ENCODE measurements around the gene CCNB1.
A peak's percentile ranks its signal among the peaks of the same experiment; 100 is the strongest.
"Not testable (repeated sequence)": the region's sequence is repeated elsewhere in the genome, so short reads cannot be mapped to it uniquely, and the experiment has no call there.

CCNB1 gene

GRCh38 chr5:69166686-69167492 lies at the start of gene CCNB1:
CCNB1 (plus strand) TSS chr5:69167150; CDS start chr5:69167263, 113 bp downstream.
- DNase-seq (ENCODE audit: low read depth) = peak; percentile 99
- no peak for TF ChIP-seq CTCF (IDR thresholded peaks at IDR 0.05; ENCODE audit: insufficient read depth, low read depth, low read length, missing control alignments)
- peak within 1 kb of the TSS; percentile 83 for H3K4me3 ChIP-seq (ENCODE audit: low read depth, low read length)

GRCh38 chr5:69129413-69129812 lies 37.5 kb upstream of the CCNB1 start:
- TF ChIP-seq CTCF (IDR thresholded peaks at IDR 0.05; ENCODE audit: insufficient read depth, low read depth, low read length, missing control alignments) = no peak
- DNase-seq (ENCODE audit: low read depth) = no peak

GRCh38 chr5:69130241-69130640 lies 36.7 kb upstream of the CCNB1 start:
- TF ChIP-seq CTCF (IDR thresholded peaks at IDR 0.05; ENCODE audit: insufficient read depth, low read depth, low read length, missing control alignments) = no peak

More at GRCh38 chr5:69129413-69129812, 37.5 kb upstream of the CCNB1 start:
- H3K4me3 ChIP-seq (ENCODE audit: low read depth, low read length) = no peak overlapping the region

GRCh38 chr5:69131304-69131703 lies 35.6 kb upstream of the CCNB1 start:
- TF ChIP-seq CTCF (IDR thresholded peaks at IDR 0.05; ENCODE audit: insufficient read depth, low read depth, low read length, missing control alignments) = no peak
- H3K4me3 ChIP-seq (ENCODE audit: low read depth, low read length) = no peak overlapping the region
- DNase-seq (ENCODE audit: low read depth) = no peak

More at GRCh38 chr5:69130241-69130640, 36.7 kb upstream of the CCNB1 start:
- H3K4me3 ChIP-seq (ENCODE audit: low read depth, low read length) = no peak overlapping the region
- DNase-seq (ENCODE audit: low read depth) = no peak

- DNase-seq (ENCODE audit: low read depth) = no peak
- H3K4me3 ChIP-seq (ENCODE audit: low read depth, low read length) = no peak overlapping the region
- TF ChIP-seq CTCF (IDR thresholded peaks at IDR 0.05; ENCODE audit: insufficient read depth, low read depth, low read length, missing control alignments) = no peak
Observed at GRCh38 chr5:69134126-69134525, 32.8 kb upstream of the CCNB1 start.

GRCh38 chr5:69136293-69136692 lies 30.7 kb upstream of the CCNB1 start:
- peak; percentile 76 for DNase-seq (ENCODE audit: low read depth)
- no peak overlapping the region for H3K4me3 ChIP-seq (ENCODE audit: low read depth, low read length)

GRCh38 chr5:69137208-69137607 lies 29.7 kb upstream of the CCNB1 start:
- H3K4me3 ChIP-seq (ENCODE audit: low read depth, low read length); DNase-seq (ENCODE audit: low read depth): not testable (repeated sequence)

More at GRCh38 chr5:69136293-69136692, 30.7 kb upstream of the CCNB1 start:
- TF ChIP-seq CTCF (IDR thresholded peaks at IDR 0.05; ENCODE audit: insufficient read depth, low read depth, low read length, missing control alignments) = no peak

All from GM12865 (cell line).